Right lobe of liver (tissue), 6 donors: ENCODE measurements around the gene ARID4B. TPM values are rescaled to one million over a fixed set of nuclear protein-coding genes. Genes with fewer than 3 reads are reported as not detected.

ENCODE experiments used
- ATAC-seq, 4 donors: fragments of 200-7000 bp; cut with Tn5 transposase; one replicate each; pipeline ENCODE4 v1.9.1; 2020; ENCODE audit warnings: mild to moderate bottlenecking in 4 of 4, moderate library complexity in 4 of 4
- DNase-seq, 3 donors: peaks; one replicate each; pipeline ENCODE4 v3.0.0-alpha.2; 2020
- H3K27ac ChIP-seq, 3 donors: fragments of 200-600 bp; one replicate each; pipeline ENCODE4 v1.8.0; 2022
- H3K27me3 ChIP-seq, 2 donors: fragments of 200-600 bp; one replicate each; pipeline ENCODE4 v1.8.0; 2022
- H3K36me3 ChIP-seq, 4 donors: fragments of 200-600 bp; sonication (generic) in 1 of 4; one replicate each; pipeline versions ENCODE4 v1.5.1 to v1.8.0; 2017 to 2022; ENCODE audit warnings: control low read depth in 1 of 4
- H3K4me1 ChIP-seq, 4 donors: fragments of 200-600 bp; sonication (generic) in 1 of 4; one replicate each; pipeline versions ENCODE4 v1.5.1 to v1.8.0; 2017 to 2022; ENCODE audit warnings: control low read depth in 1 of 4
- H3K4me3 ChIP-seq, 3 donors: fragments of 200-600 bp; one replicate each; pipeline ENCODE4 v1.8.0; 2022
- H3K9me3 ChIP-seq, 4 donors: fragments of 200-600 bp; sonication (generic) in 1 of 4; one replicate each; pipeline versions ENCODE4 v1.5.1 to v1.8.0; 2017 to 2022; ENCODE audit warnings: control low read depth in 1 of 4
- POLR2A ChIP-seq: fragments of 450-650 bp; IDR thresholded peaks from one replicate; pipeline ENCODE4 v1.6.1; 2017; ENCODE audit warnings: antibody characterized with exemption, mild to moderate bottlenecking
- WGBS: methylation state at CpG from one replicate; pipeline ENCODE4 v1.1.6; 2018; ENCODE audit warnings: low coverage, low lambda C conversion rate; ENCODE audit not compliant: insufficient coverage; ENCODE audit errors: missing lambda C conversion rate; 5-methylcytosine and 5-hydroxymethylcytosine counted together
- intact Hi-C, 2 donors: fragments of 100-400 bp; cut with DNase I; formaldehyde crosslinking; loops; one replicate each; pipeline versions ENCODE4 v1.11.2 to v1.14.1; 2022
- total RNA-seq, 6 experiments: library from RNA; depleted of rRNA in 2 of 6; stranded (reverse); fragments of >200 nt in 2 of 6; fragmentation: NEBNext Ultra II Directional in 3 of 6; extraction: Animal tissue kit (Norgen Biotek cat#: 25700) in 3 of 6; gene quantifications; one replicate each; pipeline versions ENCODE4 v1.1.0 to v1.2.4, GENCODE V29; 2016 to 2023
- TF ChIP-seq, protein P1 (sequence below), 4 donors: fragments of 200-600 bp in 3 of 4; fragments of 450-650 bp in 1 of 4; IDR thresholded peaks; one replicate each; pipeline versions ENCODE4 v1.5.1 to v1.8.0; 2016 to 2022; ENCODE audit warnings: antibody characterized with exemption in 4 of 4, mild to moderate bottlenecking in 2 of 4
- donor health status: DM: no; HTN: yes; CAD: no.
- donor health status: DM: no; HTN: no; CAD: no.
- donor health status: DM: no; HTN: no; CAD: no.
- donor health status: DM: no; HTN: yes; CAD: no.
- donor health status: DM: no; HTN: yes; CAD: no.

ARID4B gene
- total RNA-seq, 6 experiments from 2014 or later: 8.0 to 16.2 (median 11.4) TPM

DNA sequence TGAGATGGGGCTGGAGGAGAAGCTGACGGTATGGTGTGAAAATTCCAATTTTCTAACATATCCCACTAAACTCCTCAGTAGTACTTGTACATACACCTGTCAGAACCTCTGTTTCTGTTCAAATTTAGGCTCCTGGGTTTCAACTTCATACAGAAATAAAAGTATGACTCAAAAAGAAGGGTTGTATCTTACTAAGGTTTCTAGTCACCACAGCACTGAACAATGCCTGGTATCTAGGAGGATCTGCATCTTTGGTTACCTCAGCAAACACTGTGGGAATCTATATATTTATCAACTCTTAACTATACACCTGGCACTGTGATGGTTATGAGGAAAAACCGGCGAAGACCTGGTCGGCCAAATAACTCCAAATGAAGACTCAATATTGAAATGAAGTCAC lies 180.7 kb downstream of the ARID4B start:
- Histone ChIP-seq H3K4me1 (no peaks in the 10 kb centered on the region), H3K27ac (no peak overlapping the region), H3K4me3 (no peak overlapping the region), H3K27me3 (no peaks in the 10 kb centered on the region), H3K36me3 (peaks cover 0 to 63% (median 19%) of the 10 kb centered on the region in 4 donors), H3K9me3 (no peaks in the 10 kb centered on the region)
- intact Hi-C loops: no loop called here
- WGBS: 88% methylated on average over 4 of the region's 4 CpGs
- TF ChIP-seq, protein P1, sequence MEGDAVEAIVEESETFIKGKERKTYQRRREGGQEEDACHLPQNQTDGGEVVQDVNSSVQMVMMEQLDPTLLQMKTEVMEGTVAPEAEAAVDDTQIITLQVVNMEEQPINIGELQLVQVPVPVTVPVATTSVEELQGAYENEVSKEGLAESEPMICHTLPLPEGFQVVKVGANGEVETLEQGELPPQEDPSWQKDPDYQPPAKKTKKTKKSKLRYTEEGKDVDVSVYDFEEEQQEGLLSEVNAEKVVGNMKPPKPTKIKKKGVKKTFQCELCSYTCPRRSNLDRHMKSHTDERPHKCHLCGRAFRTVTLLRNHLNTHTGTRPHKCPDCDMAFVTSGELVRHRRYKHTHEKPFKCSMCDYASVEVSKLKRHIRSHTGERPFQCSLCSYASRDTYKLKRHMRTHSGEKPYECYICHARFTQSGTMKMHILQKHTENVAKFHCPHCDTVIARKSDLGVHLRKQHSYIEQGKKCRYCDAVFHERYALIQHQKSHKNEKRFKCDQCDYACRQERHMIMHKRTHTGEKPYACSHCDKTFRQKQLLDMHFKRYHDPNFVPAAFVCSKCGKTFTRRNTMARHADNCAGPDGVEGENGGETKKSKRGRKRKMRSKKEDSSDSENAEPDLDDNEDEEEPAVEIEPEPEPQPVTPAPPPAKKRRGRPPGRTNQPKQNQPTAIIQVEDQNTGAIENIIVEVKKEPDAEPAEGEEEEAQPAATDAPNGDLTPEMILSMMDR (IDR thresholded peaks at IDR 0.05): no peak
- TF ChIP-seq POLR2A: no peak
- DNase-seq: no peak
- ATAC-seq: no peak

DNA sequence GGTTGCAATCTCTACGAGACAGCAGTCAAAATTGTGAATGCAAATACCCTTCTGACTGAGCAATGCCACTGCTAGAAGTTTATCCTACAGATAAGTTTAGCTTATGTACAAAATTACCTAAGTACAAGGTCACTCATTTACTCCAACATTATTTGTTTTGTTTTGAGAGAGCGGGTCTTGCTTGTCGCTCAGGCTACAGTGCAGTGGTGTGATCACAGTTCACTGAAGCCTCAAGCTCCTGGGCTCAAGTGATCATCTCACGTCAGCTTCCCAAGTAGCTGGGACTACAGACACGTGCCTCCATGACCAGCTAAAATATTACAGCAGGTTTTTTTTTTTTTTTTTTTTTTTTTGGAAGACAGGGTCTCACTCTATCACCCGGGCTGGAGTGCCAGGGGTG lies 182.3 kb downstream of the ARID4B start:
- no peak overlapping the region for H3K27ac ChIP-seq
- H3K4me1 ChIP-seq: no peaks in the 10 kb centered on the region
- intact Hi-C loops: no loop called here
- peaks cover 0 to 57% (median 19%) of the 10 kb centered on the region in 4 donors for H3K36me3 ChIP-seq
- no peaks in the 10 kb centered on the region for H3K27me3 ChIP-seq
- no peak overlapping the region for H3K4me3 ChIP-seq
- WGBS: 84% methylated on average over 6 of the region's 6 CpGs
- no peaks in the 10 kb centered on the region for H3K9me3 ChIP-seq
- TF ChIP-seq, protein P1 (IDR thresholded peaks at IDR 0.05): no peak
- no peak for TF ChIP-seq POLR2A
- ATAC-seq: no peak
- DNase-seq: no peak

DNA sequence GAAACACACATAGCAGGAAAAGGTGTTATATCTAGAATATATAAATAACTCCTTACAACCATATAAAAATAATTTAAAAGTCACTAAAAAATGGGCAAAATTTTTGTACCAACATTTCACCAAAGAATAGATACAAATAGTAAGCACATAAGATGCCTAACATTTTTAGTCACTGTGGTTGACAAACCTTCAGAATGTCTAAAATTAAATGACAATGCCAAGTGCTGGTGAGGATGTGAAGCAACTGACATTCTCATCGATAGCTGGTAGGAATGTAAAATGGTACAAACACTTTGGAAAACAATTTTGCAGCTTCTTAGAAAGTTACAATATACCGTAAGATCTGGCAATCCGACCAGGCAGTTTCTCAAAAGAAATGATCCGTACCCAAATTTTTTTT lies 185.0 kb downstream of the ARID4B start:
- H3K9me3 ChIP-seq: no peaks in the 10 kb centered on the region
- intact Hi-C loops: no loop called here
- TF ChIP-seq, protein P1 (IDR thresholded peaks at IDR 0.05): no peak
- no peak for TF ChIP-seq POLR2A
- H3K4me1 ChIP-seq: no peaks in the 10 kb centered on the region
- H3K27me3 ChIP-seq: no peaks in the 10 kb centered on the region
- WGBS: 79% methylated on average over 4 of the region's 4 CpGs
- no peak overlapping the region for H3K4me3 ChIP-seq
- peaks cover 0 to 64% (median 19%) of the 10 kb centered on the region in 4 donors for H3K36me3 ChIP-seq
- DNase-seq (no peak), ATAC-seq (no peak)
- H3K27ac ChIP-seq: no peak overlapping the region

DNA sequence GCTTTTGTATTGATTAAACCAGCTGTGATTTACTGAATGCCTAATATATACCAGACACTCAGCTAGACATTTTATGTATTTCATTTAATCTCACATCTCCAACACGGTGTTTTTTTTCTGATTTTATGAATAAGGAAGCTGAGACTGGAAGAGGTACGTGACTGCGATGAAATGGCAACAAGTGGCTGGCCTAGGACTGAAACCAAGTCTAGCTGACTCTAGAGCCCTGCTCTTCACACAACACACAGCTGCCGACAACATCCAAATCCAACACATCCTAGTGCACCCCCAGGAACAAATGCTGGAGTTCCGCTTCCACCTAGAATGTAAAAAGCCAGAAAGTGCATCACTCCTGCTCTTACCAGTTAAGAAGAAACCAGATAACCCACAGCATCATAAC lies 188.7 kb downstream of the ARID4B start:
- TF ChIP-seq POLR2A: no peak
- TF ChIP-seq, protein P1 (IDR thresholded peaks at IDR 0.05): no peak
- ATAC-seq (no peak), DNase-seq (no peak)
- intact Hi-C loops: no loop called here
- no peak overlapping the region for H3K27ac ChIP-seq
- H3K4me3 ChIP-seq: no peak overlapping the region
- no peaks in the 10 kb centered on the region for H3K4me1 ChIP-seq
- 100% methylated on average over 4 of the region's 5 CpGs for WGBS
- H3K27me3 ChIP-seq: no peaks in the 10 kb centered on the region
- H3K9me3 ChIP-seq: no peaks in the 10 kb centered on the region
- H3K36me3 ChIP-seq: peaks cover 9 to 60% (median 20%) of the 10 kb centered on the region in 4 donors

DNA sequence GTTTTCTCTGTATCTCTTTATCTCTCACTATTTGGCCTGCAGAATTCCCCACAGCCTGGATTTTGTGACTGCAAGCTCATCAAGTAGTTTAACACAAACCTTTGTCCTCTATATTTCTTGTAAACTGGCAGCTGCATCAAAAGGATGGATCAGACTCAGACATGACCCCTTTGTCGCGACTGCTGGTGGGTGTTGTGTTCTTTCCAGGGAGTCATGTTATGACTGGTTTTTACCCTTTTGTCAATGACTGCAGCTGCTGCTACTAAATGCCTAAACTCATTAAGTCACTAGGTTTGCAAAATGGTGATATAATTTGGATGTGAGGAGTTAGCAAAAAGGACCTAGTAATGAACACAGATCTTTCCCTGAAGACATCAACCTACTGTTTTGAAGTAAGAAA lies 189.2 kb downstream of the ARID4B start:
- no peaks in the 10 kb centered on the region for H3K9me3 ChIP-seq
- DNase-seq (no peak), ATAC-seq (no peak)
- no peak overlapping the region for H3K4me3 ChIP-seq
- 48% methylated on average over 2 of the region's 2 CpGs for WGBS
- no peak overlapping the region for H3K27ac ChIP-seq
- H3K27me3 ChIP-seq: no peaks in the 10 kb centered on the region
- no peaks in the 10 kb centered on the region for H3K4me1 ChIP-seq
- peaks cover 10 to 61% (median 22%) of the 10 kb centered on the region in 4 donors for H3K36me3 ChIP-seq
- no peak for TF ChIP-seq POLR2A
- TF ChIP-seq, protein P1 (IDR thresholded peaks at IDR 0.05): no peak
- intact Hi-C loops: no loop called here
